A549 treated with Hydrocortisone at 1 μM for 4 hours (cell line): Measurements from ENCODE around the gene SHCBP1L. TPM values are rescaled to one million over a fixed set of nuclear protein-coding genes. Genes with fewer than 3 reads are reported as not detected.

Experiments
- total RNA-seq: library from RNA; stranded (reverse); fragments of 200-300 nt; extraction: Qiagen RNA extraction; gene quantifications from 5 replicates; pipeline ENCODE4 v1.2.3, GENCODE V29; 2022

Gene SHCBP1L
- total RNA-seq: not detected in 5 replicates

GRCh38 chr1:182952677-182953444 is at the start of gene SHCBP1L:
SHCBP1L (minus strand) TSS chr1:182953166; CDS start chr1:182953133, 33 bp downstream.

Other genes starting within 250 kb of the SHCBP1L start
- gene NPL, start 163.4 kb downstream of the SHCBP1L start, total RNA-seq: 0.57 to 1.2 TPM (median 0.83 TPM) in 5 replicates
- gene DHX9, start 113.8 kb downstream of the SHCBP1L start, total RNA-seq: 149 to 206 TPM (median 156 TPM) in 5 replicates
- 84.0 to 143 TPM (median 107 TPM) in 5 replicates for gene LAMC1, start 70.3 kb upstream of the SHCBP1L start, total RNA-seq
- gene LAMC2, start 233.1 kb upstream of the SHCBP1L start, total RNA-seq: 17.5 to 25.9 TPM (median 19.8 TPM) in 5 replicates